SK-N-SH (cell line): Measurements from ENCODE around the gene C1QTNF5. TPM values are rescaled to one million over a fixed set of nuclear protein-coding genes. Genes with fewer than 3 reads are reported as not detected.

Source experiments
- CTCF ChIA-PET: fragments of 300-600, 350-600 bp; formaldehyde crosslinking; extraction: SDS; loops from one replicate; lab custom pipeline; 2021; lab: Yijun Ruan, JAX
- POLR2A ChIA-PET: fragments of 350-600 bp; sonication (Branson Sonifier 250); formaldehyde crosslinking; extraction: SDS; loops from one replicate; lab custom pipeline; 2020; ENCODE audit warnings: antibody characterized with exemption, inconsistent platforms; lab: Yijun Ruan, JAX
- DNase-seq: peaks from one replicate; pipeline ENCODE4 v3.0.0; 2012
- H2AFZ ChIP-seq: fragments of 200-600 bp; sonication (generic); 2 replicates; pipeline ENCODE4 v1.8.1; 2016; ENCODE audit warnings: antibody characterized with exemption, mild to moderate bottlenecking, low read depth
- H3F3A ChIP-seq: fragments of 200-600 bp; sonication (generic); replicated peaks from 2 replicates; pipeline ENCODE3; 2016; ENCODE audit warnings: antibody characterized with exemption, mild to moderate bottlenecking; ENCODE audit not compliant: insufficient read depth
- H3K27ac ChIP-seq, 2 experiments: fragments of 200-500 bp in 1 of 2; fragments of 200-600 bp in 1 of 2; sonication (Bioruptor generic) in 1 of 2; sonication (generic), shearing (Covaris generic) in 1 of 2; 2 replicates each; pipeline versions ENCODE4 v1.5.1 to v1.6.1; 2014 to 2016; ENCODE audit warnings: low read depth in 2 of 2, inconsistent platforms in 1 of 2, low read length in 1 of 2, mild to moderate bottlenecking in 1 of 2, mixed read lengths in 1 of 2
- H3K27me3 ChIP-seq: fragments of 200-600 bp; sonication (generic), shearing (Covaris generic); 2 replicates; pipeline ENCODE4 v1.6.1; 2016; ENCODE audit warnings: mixed run types; ENCODE audit not compliant: insufficient read depth
- H3K36me3 ChIP-seq, 2 experiments: fragments of 200-500 bp in 1 of 2; fragments of 200-600 bp in 1 of 2; sonication (Bioruptor generic) in 1 of 2; sonication (generic) in 1 of 2; replicated peaks in 1 of 2; 2 replicates each; pipeline versions ENCODE3 to v1.5.1; 2014 to 2016; ENCODE audit warnings: low read length in 1 of 2, mild to moderate bottlenecking in 1 of 2; ENCODE audit not compliant: insufficient read depth in 2 of 2, control insufficient read depth in 1 of 2
- H3K4me1 ChIP-seq, 2 experiments: fragments of 200-500 bp in 1 of 2; fragments of 200-600 bp in 1 of 2; sonication (Bioruptor generic) in 1 of 2; sonication (generic), shearing (Covaris generic) in 1 of 2; 2 replicates each; pipeline versions ENCODE4 v1.5.1 to v1.6.1; 2014 to 2016; ENCODE audit warnings: low read depth in 1 of 2, low read length in 1 of 2, mixed run types in 1 of 2; ENCODE audit not compliant: insufficient read depth in 2 of 2, control insufficient read depth in 1 of 2
- H3K4me2 ChIP-seq: fragments of 200-600 bp; sonication (generic), shearing (Covaris generic); 2 replicates; pipeline ENCODE4 v1.6.1; 2017; ENCODE audit warnings: mixed run types
- H3K4me3 ChIP-seq, 2 experiments: fragments of 200-500 bp in 1 of 2; fragments of 200-600 bp in 1 of 2; sonication (Bioruptor generic) in 1 of 2; sonication (generic), shearing (Covaris generic) in 1 of 2; 2 replicates each; pipeline versions ENCODE4 v1.5.1 to v1.8.1; 2014 to 2016; ENCODE audit warnings: low read depth in 2 of 2, inconsistent platforms in 1 of 2, low read length in 1 of 2, mild to moderate bottlenecking in 1 of 2, mixed read lengths in 1 of 2, moderate library complexity in 1 of 2
- H3K79me2 ChIP-seq: fragments of 200-600 bp; sonication (generic); 2 replicates; pipeline ENCODE4 v1.8.1; 2017; ENCODE audit warnings: mild to moderate bottlenecking; ENCODE audit not compliant: insufficient read depth
- H3K9ac ChIP-seq: fragments of 200-600 bp; sonication (generic); 2 replicates; pipeline ENCODE4 v1.6.1; 2017; ENCODE audit warnings: mixed run types
- H3K9me2 ChIP-seq: fragments of 200-600 bp; sonication (generic); 2 replicates; pipeline ENCODE4 v1.6.1; 2017; ENCODE audit warnings: mixed run types
- H3K9me3 ChIP-seq: fragments of 200-600 bp; sonication (generic); 2 replicates; pipeline ENCODE4 v1.6.1; 2017; ENCODE audit warnings: mixed run types, mild to moderate bottlenecking, moderate library complexity
- H4K20me1 ChIP-seq: fragments of 200-600 bp; sonication (generic); 2 replicates; pipeline ENCODE4 v1.6.1; 2017; ENCODE audit warnings: mild to moderate bottlenecking, mixed run types; ENCODE audit not compliant: insufficient read depth
- EP300 ChIP-seq, 2 experiments: IDR thresholded peaks; 2 replicates each; pipeline versions ENCODE4 v1.4.0 to v1.6.1; 2012; ENCODE audit warnings: borderline replicate concordance in 1 of 2, low read depth in 1 of 2, low read length in 1 of 2
- EZH2phosphoT487 ChIP-seq: fragments of 200-600 bp; sonication (generic); IDR thresholded peaks from 2 replicates; pipeline ENCODE4 v1.6.1; 2017; ENCODE audit warnings: low read depth, mixed run types, mild to moderate bottlenecking, antibody characterized with exemption, moderate library complexity, borderline replicate concordance
- FOXJ3 ChIP-seq: sonication (generic); formaldehyde crosslinking; IDR thresholded peaks from 2 replicates; pipeline ENCODE4 v1.5.1; 2020; ENCODE audit warnings: mild to moderate bottlenecking, missing genetic modification reagents
- GATA2 ChIP-seq: sonication (generic); formaldehyde crosslinking; IDR thresholded peaks from 2 replicates; pipeline ENCODE4 v1.5.0; 2020; ENCODE audit warnings: mild to moderate bottlenecking, missing genetic modification reagents
- MAX ChIP-seq: IDR thresholded peaks from 2 replicates; pipeline ENCODE4 v1.4.0; 2012; ENCODE audit warnings: low read depth
- MXI1 ChIP-seq: IDR thresholded peaks from 2 replicates; pipeline ENCODE4 v1.6.1; 2012; ENCODE audit warnings: mild to moderate bottlenecking, low read depth, low read length, improper control_type of control experiment
- NFIC ChIP-seq: IDR thresholded peaks from 2 replicates; pipeline ENCODE4 v1.4.0; 2012; ENCODE audit warnings: borderline replicate concordance
- NRF1 ChIP-seq: IDR thresholded peaks from 2 replicates; pipeline ENCODE4 v1.6.1; 2012; ENCODE audit warnings: low read depth, mild to moderate bottlenecking, low read length
- POLR2AphosphoS5 ChIP-seq: IDR thresholded peaks from 2 replicates; pipeline ENCODE4 v1.6.1; 2012; ENCODE audit warnings: low read depth, low read length
- RCOR1 ChIP-seq: fragments of 150-350 bp; IDR thresholded peaks from 2 replicates; pipeline ENCODE4 v1.6.1; 2017; ENCODE audit warnings: antibody characterized with exemption, low read length
- REST ChIP-seq: IDR thresholded peaks from 2 replicates; pipeline ENCODE4 v1.6.1; 2012; ENCODE audit warnings: mild to moderate bottlenecking, low read depth, low read length, moderate library complexity
- SMC3 ChIP-seq: IDR thresholded peaks from 2 replicates; pipeline ENCODE4 v1.6.1; 2012; ENCODE audit warnings: low read depth, low read length, improper control_type of control experiment
- TEAD4 ChIP-seq: IDR thresholded peaks from 2 replicates; pipeline ENCODE4 v1.4.0; 2012; ENCODE audit warnings: mild to moderate bottlenecking, borderline replicate concordance; ENCODE audit not compliant: insufficient read depth
- USF1 ChIP-seq: IDR thresholded peaks from 2 replicates; pipeline ENCODE4 v1.4.0; 2012; ENCODE audit warnings: low read depth, borderline replicate concordance
- USF2 ChIP-seq: fragments of 150-350 bp; IDR thresholded peaks from 2 replicates; pipeline ENCODE4 v1.6.1; 2017; ENCODE audit warnings: antibody characterized with exemption, low read length, low read depth, borderline replicate concordance
- YY1 ChIP-seq: IDR thresholded peaks from 2 replicates; pipeline ENCODE4 v1.4.0; 2012; ENCODE audit warnings: low read depth, mild to moderate bottlenecking
- WGBS: methylation state at CpG from one replicate; pipeline ENCODE4 v1.1.6; 2017; ENCODE audit warnings: low lambda C conversion rate; 5-methylcytosine and 5-hydroxymethylcytosine counted together
- polyA plus RNA-seq, 3 experiments: library from polyadenylated mRNA; depleted of rRNA; stranded (reverse); fragments of >200 nt; gene quantifications; 2 replicates each; pipeline ENCODE4 v1.2.3, GENCODE V29; 2012

C1QTNF5 gene
- polyA plus RNA-seq, 1 of the 3 experiments (the other 2 are of a cell fraction): 0.71 TPM

- Histone ChIP-seq H3K79me2 (no peaks in the 10 kb centered on the region), H2AFZ (no peak overlapping the region), H3K36me3 (no peaks in the 10 kb centered on the region), H3K9me3 (no peaks in the 10 kb centered on the region), H3K9ac (no peak overlapping the region), H3F3A (no peaks in the 10 kb centered on the region), H3K27me3 (no peaks in the 10 kb centered on the region), H3K4me2 (no peak overlapping the region), H3K4me1 (peaks cover 19 to 97% of the 10 kb centered on the region in 2 experiments), H3K4me3 (no peak overlapping the region), H3K9me2 (no peaks in the 10 kb centered on the region), H4K20me1 (no peaks in the 10 kb centered on the region), H3K27ac (peak overlapping the region in 1 of 2 experiments; percentile 16; a peak in 1 of 4 replicates)
- ChIA-PET CTCF (interaction anchor here (0.9 to 22.5 kb wide), 13 partner anchors 8 to 922 kb away, joined by 3 to 390 read pairs (median 22); partner anchors contain the start of genes C1QTNF5, CBL, MFRP and USP2), POLR2A (interaction anchor here (1.1 kb wide), 1 partner anchor 100 kb away, joined by 3 read pairs; no protein-coding TSS in a partner anchor)
- no peak for TF ChIP-seq GATA2 (CRISPR knock-in tag)
- TF ChIP-seq MXI1: no peak
- TF ChIP-seq MAX: no peak
- TF ChIP-seq USF1: no peak
- TF ChIP-seq FOXJ3 (CRISPR knock-in tag): no peak
- no peak for TF ChIP-seq EZH2phosphoT487
- no peak for TF ChIP-seq EP300 (IDR thresholded peaks at IDR 0.05; ENCODE audit: borderline replicate concordance in 1 of 2, low read depth in 1 of 2, low read length in 1 of 2)
- no peak for TF ChIP-seq USF2
- no peak for TF ChIP-seq YY1
- TF ChIP-seq POLR2AphosphoS5: no peak
- no peak for TF ChIP-seq TEAD4
- TF ChIP-seq NFIC: no peak
- no peak for TF ChIP-seq SMC3
- no peak for TF ChIP-seq REST
- no peak for TF ChIP-seq RCOR1
- TF ChIP-seq NRF1: no peak
- DNase-seq: no peak
- 90% methylated on average over 5 of the region's 26 CpGs for WGBS
Measured at GRCh38 chr11:119372260-119373058, 31.8 kb upstream of the C1QTNF5 start.
